Thymus (tissue), 11 donors: ENCODE data around the gene FGF14. TPM values are rescaled to one million over a fixed set of nuclear protein-coding genes. Genes with fewer than 3 reads are reported as not detected.

Experiments used
- DNase-seq, 9 donors: peaks; one replicate each; pipeline ENCODE4 v3.0.0-alpha.2; 2013; ENCODE audit warnings: low spot score in 9 of 9, low read depth in 6 of 9, missing footprints in 1 of 9
- H3K27ac ChIP-seq, 2 donors: one replicate each; pipeline ENCODE4 v1.5.1; 2013; ENCODE audit warnings: control low read depth in 1 of 2, low read depth in 1 of 2, low read length in 1 of 2, mild to moderate bottlenecking in 1 of 2, moderate library complexity in 1 of 2
- H3K27me3 ChIP-seq, 2 donors: one replicate each; pipeline ENCODE4 v1.5.1; 2013; ENCODE audit warnings: low read length in 1 of 2; ENCODE audit not compliant: control insufficient read depth in 2 of 2, insufficient read depth in 1 of 2
- H3K36me3 ChIP-seq, 2 donors: one replicate each; pipeline ENCODE4 v1.5.1; 2013; ENCODE audit warnings: low read length in 1 of 2, mild to moderate bottlenecking in 1 of 2, moderate library complexity in 1 of 2; ENCODE audit not compliant: control insufficient read depth in 2 of 2, insufficient read depth in 2 of 2
- H3K4me1 ChIP-seq, 2 donors: one replicate each; pipeline ENCODE4 v1.5.1; 2013; ENCODE audit warnings: low read length in 2 of 2; ENCODE audit not compliant: control insufficient read depth in 2 of 2, insufficient read depth in 2 of 2
- H3K4me3 ChIP-seq, 2 donors: one replicate each; pipeline ENCODE4 v1.5.1; 2013; ENCODE audit warnings: low read length in 2 of 2, control low read depth in 1 of 2, mild to moderate bottlenecking in 1 of 2
- H3K9me3 ChIP-seq, 2 donors: one replicate each; pipeline ENCODE4 v1.5.1; 2013; ENCODE audit warnings: low read length in 1 of 2, mild to moderate bottlenecking in 1 of 2; ENCODE audit not compliant: control insufficient read depth in 2 of 2, insufficient read depth in 1 of 2
- WGBS: extraction: QIAGEN DNeasy Blood & Tissue Kit; methylation state at CpG from one replicate; pipeline ENCODE4 v1.1.7; 2013; 5-methylcytosine and 5-hydroxymethylcytosine counted together
- polyA plus RNA-seq: library from polyadenylated mRNA; stranded (reverse); fragments of 200-250 nt; gene quantifications from one replicate; pipeline ENCODE4 v1.2.3, GENCODE V29; 2013
- total RNA-seq: library from RNA; stranded (reverse); fragments of 120-200 nt; gene quantifications from one replicate; pipeline ENCODE4 v1.2.4, GENCODE V29; 2013
- donor health status: healthy.

Gene FGF14
- total and polyA plus RNA-seq, 2 donors: 0.05 to 0.14 TPM

- Histone ChIP-seq H3K4me3 (no peak overlapping the region), H3K9me3 (no peaks in the 10 kb centered on the region)
- 97% methylated on average over 1 of the region's 1 CpG for WGBS
Observed at GRCh38 chr13:101703081-101703480, 698.8 kb downstream of the FGF14 start.

GRCh38 chr13:101700598-101700997 is 701.2 kb downstream of the FGF14 start:
- Histone ChIP-seq H3K4me3 (no peak overlapping the region), H3K27ac (no peak overlapping the region), H3K36me3 (no peaks in the 10 kb centered on the region), H3K4me1 (no peaks in the 10 kb centered on the region), H3K27me3 (no peaks in the 10 kb centered on the region), H3K9me3 (no peaks in the 10 kb centered on the region)
- no peak for DNase-seq
- WGBS: 83% methylated on average over 3 of the region's 3 CpGs

More at GRCh38 chr13:101703081-101703480, 698.8 kb downstream of the FGF14 start:
- H3K4me1 ChIP-seq: no peaks in the 10 kb centered on the region
- no peaks in the 10 kb centered on the region for H3K27me3 ChIP-seq
- DNase-seq: no peak
- no peak overlapping the region for H3K27ac ChIP-seq
- H3K36me3 ChIP-seq: no peaks in the 10 kb centered on the region

DNA sequence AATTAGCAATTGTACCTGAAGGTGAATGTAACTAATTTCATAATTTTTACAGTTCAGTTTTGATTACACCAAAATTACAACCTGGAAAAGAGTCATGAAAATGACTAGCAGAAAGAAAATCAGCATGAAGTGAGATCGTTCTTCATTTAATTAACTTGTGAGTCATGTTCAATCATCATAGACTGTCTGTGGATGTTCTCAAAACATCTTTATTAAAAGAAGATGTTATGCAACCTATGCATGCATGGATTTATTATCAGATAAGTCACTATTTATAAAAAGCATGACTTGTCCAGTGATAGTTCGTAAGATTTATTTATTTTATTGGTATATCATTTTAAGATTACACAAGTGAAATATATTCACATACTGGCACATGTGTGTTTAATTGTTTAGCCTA is 703.4 kb downstream of the FGF14 start:
- DNase-seq: no peak
- H3K36me3 ChIP-seq: no peaks in the 10 kb centered on the region

GRCh38 chr13:101697745-101698144 is 704.1 kb downstream of the FGF14 start:
- DNase-seq: no peak
- Histone ChIP-seq H3K27me3 (no peaks in the 10 kb centered on the region), H3K4me3 (no peak overlapping the region), H3K9me3 (no peaks in the 10 kb centered on the region), H3K27ac (no peak overlapping the region), H3K36me3 (no peaks in the 10 kb centered on the region), H3K4me1 (no peaks in the 10 kb centered on the region)
- 84% methylated on average over 3 of the region's 3 CpGs for WGBS

More for the DNA sequence above, 703.4 kb downstream of the FGF14 start:
- Histone ChIP-seq H3K4me1 (no peaks in the 10 kb centered on the region), H3K27me3 (no peaks in the 10 kb centered on the region), H3K9me3 (no peaks in the 10 kb centered on the region), H3K27ac (no peak overlapping the region), H3K4me3 (no peak overlapping the region)
- WGBS: 94% methylated on average over 2 of the region's 2 CpGs

GRCh38 chr13:101695870-101696516 is 705.9 kb downstream of the FGF14 start:
- no peak overlapping the region for H3K4me3 ChIP-seq
- no peaks in the 10 kb centered on the region for H3K36me3 ChIP-seq
- H3K4me1 ChIP-seq: no peaks in the 10 kb centered on the region
- H3K27ac ChIP-seq: no peak overlapping the region
- no peaks in the 10 kb centered on the region for H3K9me3 ChIP-seq
- no peak for DNase-seq
- H3K27me3 ChIP-seq: no peaks in the 10 kb centered on the region
- WGBS: 92% methylated on average over 4 of the region's 4 CpGs

GRCh38 chr13:101691341-101691860 is 710.4 kb downstream of the FGF14 start:
- DNase-seq: no peak
- Histone ChIP-seq H3K4me1 (no peaks in the 10 kb centered on the region), H3K36me3 (no peaks in the 10 kb centered on the region), H3K4me3 (no peak overlapping the region), H3K27ac (no peak overlapping the region), H3K9me3 (no peaks in the 10 kb centered on the region), H3K27me3 (no peaks in the 10 kb centered on the region)
- WGBS: 94% methylated on average over 3 of the region's 3 CpGs

DNA sequence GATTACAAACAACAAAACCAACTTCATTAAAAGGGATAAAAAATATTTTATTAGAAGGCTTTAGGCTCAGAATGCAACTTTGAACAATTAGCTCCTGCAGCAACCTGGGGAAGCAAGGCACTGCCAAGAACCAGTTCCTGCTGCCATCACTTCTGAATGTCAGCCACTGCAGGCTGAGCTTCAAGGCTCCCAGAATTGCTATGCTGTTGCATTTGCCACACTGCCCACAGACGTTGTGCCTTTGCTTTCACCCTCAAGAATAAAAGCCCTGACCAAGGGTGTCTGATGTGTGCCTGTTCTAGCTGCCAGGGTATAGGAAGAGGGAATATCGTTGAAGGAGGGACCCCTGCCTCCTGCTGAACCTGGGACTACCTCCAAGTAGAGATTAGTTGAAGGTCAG is 711.0 kb downstream of the FGF14 start:
- no peak overlapping the region for H3K4me3 ChIP-seq
- WGBS: 71% methylated on average over 2 of the region's 2 CpGs
- DNase-seq: no peak

GRCh38 chr13:101686003-101686402 is 715.8 kb downstream of the FGF14 start:
- Histone ChIP-seq H3K4me1 (no peaks in the 10 kb centered on the region), H3K4me3 (no peak overlapping the region), H3K9me3 (no peaks in the 10 kb centered on the region), H3K27ac (no peak overlapping the region), H3K27me3 (no peaks in the 10 kb centered on the region), H3K36me3 (no peaks in the 10 kb centered on the region)
- DNase-seq: no peak
- 90% methylated on average over 2 of the region's 2 CpGs for WGBS

More for the DNA sequence above, 711.0 kb downstream of the FGF14 start:
- Histone ChIP-seq H3K27me3 (no peaks in the 10 kb centered on the region), H3K27ac (no peak overlapping the region), H3K4me1 (no peaks in the 10 kb centered on the region), H3K36me3 (no peaks in the 10 kb centered on the region), H3K9me3 (no peaks in the 10 kb centered on the region)

DNA sequence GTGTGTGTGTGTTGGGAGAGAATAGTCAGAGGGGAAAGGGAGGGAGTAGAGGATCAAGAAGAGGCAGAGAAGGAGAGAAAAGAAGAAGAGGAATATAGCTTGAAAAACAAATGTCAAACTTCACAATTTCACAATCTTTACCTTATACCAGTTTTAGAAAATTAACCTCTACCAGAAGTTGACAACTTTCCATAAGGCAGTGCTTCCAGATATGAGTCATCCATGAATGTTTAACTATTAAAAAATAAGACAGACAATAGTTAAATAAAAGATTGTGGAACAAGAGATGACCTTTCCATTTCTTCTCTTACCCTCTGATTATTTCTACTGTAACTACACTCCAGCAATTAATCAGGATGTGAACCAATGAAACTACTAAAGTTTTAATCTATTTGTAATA is 720.0 kb downstream of the FGF14 start:
- H3K4me1 ChIP-seq: no peaks in the 10 kb centered on the region
- no peaks in the 10 kb centered on the region for H3K36me3 ChIP-seq
- DNase-seq: no peak
- no peaks in the 10 kb centered on the region for H3K9me3 ChIP-seq
- no peak overlapping the region for H3K27ac ChIP-seq
- H3K4me3 ChIP-seq: no peak overlapping the region
- H3K27me3 ChIP-seq: no peaks in the 10 kb centered on the region
